ENCODE data around the gene PHF20.

PHF20 gene

DNA sequence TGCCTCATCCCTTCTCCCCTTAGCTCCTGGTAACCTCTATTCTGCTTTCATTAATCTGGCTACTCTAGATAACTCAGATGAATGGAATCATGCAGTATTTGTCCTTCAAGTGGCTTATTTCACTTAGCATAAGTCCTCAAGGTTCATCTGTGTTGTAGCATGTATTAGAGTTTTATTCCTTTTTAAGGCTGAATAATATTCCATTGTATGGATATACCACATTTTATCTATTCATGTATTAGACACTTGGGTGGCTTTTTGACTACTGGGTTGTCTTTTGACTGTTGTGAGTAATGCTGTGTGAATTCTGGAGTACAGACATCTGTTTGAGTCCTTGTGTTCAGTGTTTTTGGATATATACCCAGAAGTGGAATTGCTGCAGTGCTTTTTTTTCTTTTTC is 58.4 kb downstream of the PHF20 start:
- H3K4me3 ChIP-seq (replicated peaks in 1 of 2; ENCODE audit: low read depth in 2 of 2, low read length in 2 of 2), result no peak overlapping the region
- DNase-seq (ENCODE audit: low read depth in 2 of 2), result no peak
- TF ChIP-seq, protein P1, sequence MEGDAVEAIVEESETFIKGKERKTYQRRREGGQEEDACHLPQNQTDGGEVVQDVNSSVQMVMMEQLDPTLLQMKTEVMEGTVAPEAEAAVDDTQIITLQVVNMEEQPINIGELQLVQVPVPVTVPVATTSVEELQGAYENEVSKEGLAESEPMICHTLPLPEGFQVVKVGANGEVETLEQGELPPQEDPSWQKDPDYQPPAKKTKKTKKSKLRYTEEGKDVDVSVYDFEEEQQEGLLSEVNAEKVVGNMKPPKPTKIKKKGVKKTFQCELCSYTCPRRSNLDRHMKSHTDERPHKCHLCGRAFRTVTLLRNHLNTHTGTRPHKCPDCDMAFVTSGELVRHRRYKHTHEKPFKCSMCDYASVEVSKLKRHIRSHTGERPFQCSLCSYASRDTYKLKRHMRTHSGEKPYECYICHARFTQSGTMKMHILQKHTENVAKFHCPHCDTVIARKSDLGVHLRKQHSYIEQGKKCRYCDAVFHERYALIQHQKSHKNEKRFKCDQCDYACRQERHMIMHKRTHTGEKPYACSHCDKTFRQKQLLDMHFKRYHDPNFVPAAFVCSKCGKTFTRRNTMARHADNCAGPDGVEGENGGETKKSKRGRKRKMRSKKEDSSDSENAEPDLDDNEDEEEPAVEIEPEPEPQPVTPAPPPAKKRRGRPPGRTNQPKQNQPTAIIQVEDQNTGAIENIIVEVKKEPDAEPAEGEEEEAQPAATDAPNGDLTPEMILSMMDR (IDR thresholded peaks at IDR 0.05; ENCODE audit: low read depth, low read length), result no peak

GRCh38 chr20:35831029-35831428 is 59.2 kb downstream of the PHF20 start:
- H3K4me3 ChIP-seq (replicated peaks in 1 of 2; ENCODE audit: low read depth in 2 of 2, low read length in 2 of 2), result no peak overlapping the region
- TF ChIP-seq, protein P1 (IDR thresholded peaks at IDR 0.05; ENCODE audit: low read depth, low read length), result no peak
- peak in 1 of 2 donors; percentile 77 for DNase-seq (ENCODE audit: low read depth in 2 of 2)

- H3K4me3 ChIP-seq (replicated peaks in 1 of 2; ENCODE audit: low read depth in 2 of 2, low read length in 2 of 2), result no peak overlapping the region
- no peak for DNase-seq (ENCODE audit: low read depth in 2 of 2)
- TF ChIP-seq, protein P1 (IDR thresholded peaks at IDR 0.05; ENCODE audit: low read depth, low read length), result no peak
These were observed 60.2 kb downstream of the PHF20 start for GRCh38 chr20:35831971-35832370.

- H3K4me3 ChIP-seq (replicated peaks in 1 of 2; ENCODE audit: low read depth in 2 of 2, low read length in 2 of 2), result no peak overlapping the region
- TF ChIP-seq, protein P1 (IDR thresholded peaks at IDR 0.05; ENCODE audit: low read depth, low read length), result no peak
- no peak for DNase-seq (ENCODE audit: low read depth in 2 of 2)
These were observed 61.4 kb downstream of the PHF20 start for GRCh38 chr20:35833241-35833640.

DNA sequence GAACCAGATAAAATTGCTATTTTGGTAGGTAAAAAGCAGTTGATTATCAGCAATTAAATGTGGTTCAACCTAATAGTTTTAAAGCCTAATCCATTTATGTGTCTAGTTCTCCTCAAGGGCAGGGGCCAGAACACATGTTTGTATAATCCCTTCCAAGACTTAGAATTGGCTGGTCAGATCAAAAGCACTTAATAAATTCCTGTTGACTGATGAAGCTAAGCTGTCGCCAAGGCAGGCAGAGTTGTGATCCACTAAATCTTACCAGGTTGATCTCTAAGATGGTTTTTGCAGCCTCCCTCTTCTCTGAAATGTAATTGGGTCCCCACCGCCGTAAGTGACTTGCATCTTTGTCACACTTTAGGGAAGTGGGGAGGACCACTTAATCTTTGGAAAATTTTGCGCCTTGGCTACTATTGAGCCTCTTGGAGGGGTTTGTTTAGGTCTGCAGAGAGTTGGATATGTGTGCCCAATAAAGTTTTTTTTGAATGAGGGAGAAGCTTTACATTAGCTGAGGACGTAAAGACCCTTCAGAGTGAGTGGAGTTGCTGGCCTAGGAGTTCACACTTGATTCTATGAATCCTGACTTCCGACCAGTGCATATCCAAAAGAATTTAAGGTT is 65.9 kb downstream of the PHF20 start:
- no peak for DNase-seq (ENCODE audit: low read depth in 2 of 2)
- TF ChIP-seq, protein P1 (IDR thresholded peaks at IDR 0.05; ENCODE audit: low read depth, low read length), result no peak
- H3K4me3 ChIP-seq (replicated peaks in 1 of 2; ENCODE audit: low read depth in 2 of 2, low read length in 2 of 2), result no peak overlapping the region

GRCh38 chr20:35838205-35838604 is 66.4 kb downstream of the PHF20 start:
- TF ChIP-seq, protein P1 (IDR thresholded peaks at IDR 0.05; ENCODE audit: low read depth, low read length), result no peak
- H3K4me3 ChIP-seq (replicated peaks in 1 of 2; ENCODE audit: low read depth in 2 of 2, low read length in 2 of 2), result no peak overlapping the region
- no peak for DNase-seq (ENCODE audit: low read depth in 2 of 2)

DNA sequence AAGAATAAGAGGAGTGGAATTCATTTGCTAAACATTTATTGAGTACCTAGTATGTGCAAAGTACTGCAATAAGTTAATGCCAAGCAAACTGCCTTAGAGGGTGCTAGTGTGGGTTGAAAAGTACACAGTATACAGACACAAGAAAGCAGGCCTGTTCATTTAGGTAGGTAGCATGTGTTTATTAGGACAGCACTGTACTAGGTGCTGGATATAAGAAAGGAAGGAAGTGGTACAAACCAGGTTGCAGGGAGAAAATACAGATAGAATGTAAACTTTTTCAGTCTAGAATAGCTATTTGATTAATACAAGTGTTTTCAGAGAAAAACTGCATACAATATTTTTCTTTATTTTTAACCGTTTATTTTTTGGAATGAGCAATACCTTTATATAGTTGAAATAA is 68.1 kb downstream of the PHF20 start:
- H3K4me3 ChIP-seq (replicated peaks in 1 of 2; ENCODE audit: low read depth in 2 of 2, low read length in 2 of 2), result no peak overlapping the region
- TF ChIP-seq, protein P1 (IDR thresholded peaks at IDR 0.05; ENCODE audit: low read depth, low read length), result no peak
- DNase-seq (ENCODE audit: low read depth in 2 of 2), result no peak
